Cerebellar cortex (tissue), 1 donor: ENCODE measurements around the gene PLGRKT.
"Not testable (repeated sequence)": the region's sequence is repeated elsewhere in the genome, so short reads cannot be mapped to it uniquely, and the experiment has no call there.

Experiments used
- DNase-seq: peaks from one replicate; pipeline ENCODE4 v3.0.0-alpha.2; 2015; ENCODE audit warnings: low spot score

PLGRKT gene

DNA sequence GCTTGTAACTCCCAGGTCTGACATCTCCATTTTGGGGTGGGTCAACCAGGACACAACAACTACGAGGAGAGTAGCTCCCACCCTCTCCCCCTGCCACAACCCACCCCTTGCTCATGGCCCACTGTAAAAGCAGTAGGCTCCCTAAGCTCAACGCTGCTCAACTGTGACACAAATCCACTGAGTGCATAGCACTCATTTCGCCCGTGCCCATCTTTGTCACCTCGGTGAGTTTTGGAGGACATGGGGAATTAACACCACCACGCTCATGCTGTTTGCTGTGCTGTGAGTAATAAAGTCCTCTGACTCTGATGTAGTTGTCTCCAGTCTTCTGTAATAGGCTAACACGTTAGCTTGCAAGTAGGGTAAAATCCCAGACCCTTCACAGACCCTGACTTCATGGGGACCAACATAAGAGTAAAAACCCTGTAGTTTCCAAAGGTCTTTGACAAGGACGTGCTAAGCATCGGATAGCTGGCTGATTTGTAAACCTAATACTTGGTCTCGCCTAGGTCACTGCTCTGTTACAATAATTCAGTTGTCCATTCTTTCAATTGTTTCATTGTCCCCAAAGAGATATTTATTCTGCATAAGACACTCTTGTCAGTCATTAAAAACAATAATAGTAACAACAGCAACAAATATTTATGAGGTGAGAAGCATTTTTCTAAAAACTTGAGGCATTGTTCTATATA is 7.7 kb downstream of the PLGRKT start:
- no peak for DNase-seq

- no peak for DNase-seq
These were observed 8.8 kb downstream of the PLGRKT start for GRCh38 chr9:5428794-5429528.

- DNase-seq = no peak
These were observed 9.6 kb downstream of the PLGRKT start for GRCh38 chr9:5428172-5428571.

DNA sequence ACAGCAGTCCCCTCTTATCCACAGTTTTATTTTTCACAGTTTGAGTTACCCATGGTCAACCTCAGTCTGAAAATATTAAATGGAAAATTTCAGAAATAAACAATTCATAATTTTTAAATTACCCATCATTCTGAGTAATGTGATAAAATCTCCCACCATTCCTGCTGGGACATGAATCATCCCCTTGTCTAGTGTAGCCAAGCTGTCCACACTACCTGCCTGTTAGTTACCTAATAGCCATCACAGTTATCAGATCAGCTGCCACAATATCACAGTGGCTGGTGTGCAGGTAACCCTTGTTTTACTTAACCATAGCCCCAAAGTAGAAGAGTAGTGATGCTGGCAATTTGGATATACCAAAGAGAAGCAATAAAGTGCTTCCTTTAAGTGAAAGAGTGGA is 10.7 kb downstream of the PLGRKT start:
- no peak for DNase-seq

DNA sequence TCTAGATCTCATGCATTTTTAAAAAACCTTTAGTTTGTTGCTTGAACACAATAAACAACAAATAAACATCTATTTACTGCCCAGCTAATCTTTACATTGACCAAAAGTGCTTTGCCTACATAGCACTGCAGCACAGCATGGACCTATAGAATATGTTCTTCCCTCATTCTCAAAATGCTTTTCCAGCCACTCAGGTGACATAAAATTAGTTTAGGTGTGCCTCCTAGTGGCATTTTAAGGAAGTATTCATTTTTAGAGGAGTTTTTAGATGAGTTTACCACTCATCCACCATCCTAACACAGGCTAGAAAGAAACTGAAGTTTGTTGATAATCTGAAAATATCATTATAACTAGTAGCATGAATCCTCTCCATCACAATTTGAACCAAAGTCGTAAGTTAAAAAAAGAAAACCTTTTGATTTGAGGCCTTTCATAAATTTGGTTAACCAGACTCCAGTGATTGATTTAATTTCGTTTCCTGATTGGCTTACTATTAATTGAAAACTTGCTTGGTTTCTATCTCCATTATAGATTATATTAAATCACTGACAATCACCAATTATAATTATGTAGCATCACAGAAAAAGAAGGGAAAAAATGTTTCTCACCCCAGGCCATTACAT is 12.6 kb downstream of the PLGRKT start:
- DNase-seq = peak; percentile 16

DNA sequence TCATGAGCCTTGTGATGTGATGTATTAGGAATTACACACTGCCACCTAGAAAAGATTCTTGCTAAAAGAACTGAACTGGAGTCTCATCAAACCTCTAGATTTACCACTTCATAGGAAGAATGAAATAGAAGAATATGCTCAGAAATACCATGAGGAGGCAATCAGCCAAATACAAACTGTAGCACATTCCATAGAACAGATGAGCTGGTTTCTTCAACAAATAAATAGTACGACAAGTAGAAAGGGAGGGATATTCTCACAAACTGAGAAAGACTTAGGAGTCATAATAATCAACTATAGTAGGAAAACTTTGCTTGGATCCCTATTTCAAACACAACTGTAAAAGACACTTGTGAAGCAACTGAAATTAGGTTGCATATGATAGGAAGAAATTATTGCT is 15.4 kb downstream of the PLGRKT start:
- no peak for DNase-seq

- no peak for DNase-seq
These were observed 16.6 kb downstream of the PLGRKT start for GRCh38 chr9:5421163-5421562.

DNA sequence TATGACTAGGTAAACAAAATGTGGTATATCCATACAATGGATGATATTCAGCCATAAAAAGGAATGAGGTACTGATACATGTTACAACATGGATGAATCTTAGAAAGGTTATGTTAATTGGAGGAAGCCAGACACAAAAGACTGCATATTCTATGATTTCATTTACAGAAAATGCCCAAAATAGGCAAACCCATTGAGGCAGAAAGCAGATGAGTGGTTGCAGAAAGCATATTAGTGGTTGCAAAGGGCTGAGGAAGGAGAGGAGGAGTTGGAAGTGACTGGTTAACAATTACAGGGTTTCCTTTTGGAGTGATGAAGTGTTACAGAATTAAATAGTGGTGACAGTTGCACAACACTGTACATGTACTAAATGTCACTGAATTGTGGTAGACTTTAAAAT is 17.7 kb downstream of the PLGRKT start:
- no peak for DNase-seq

GRCh38 chr9:5418481-5418880 is 19.2 kb downstream of the PLGRKT start:
- no peak for DNase-seq

- no peak for DNase-seq
These were observed 20.8 kb downstream of the PLGRKT start for GRCh38 chr9:5416953-5417352.

DNA sequence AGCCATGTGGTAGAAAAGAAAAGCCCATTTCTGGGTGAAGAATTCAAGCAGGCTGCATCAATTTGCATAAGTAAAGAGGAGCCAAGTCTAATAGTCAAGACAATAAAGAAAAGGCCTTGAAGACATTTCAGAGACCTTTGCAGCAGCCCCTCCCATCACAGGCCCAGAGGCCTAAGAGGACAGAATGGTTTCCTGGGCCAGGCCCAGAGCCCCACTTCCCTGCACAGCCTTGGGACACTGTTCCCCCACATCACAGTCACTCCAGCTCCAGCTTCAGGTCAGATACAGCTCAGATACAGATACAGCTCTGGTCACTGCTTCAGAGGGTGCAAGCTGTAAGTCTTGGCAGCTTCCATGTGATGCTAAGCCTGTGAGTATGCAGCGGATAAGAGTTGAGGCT is 29.1 kb downstream of the PLGRKT start:
- no peak for DNase-seq

GRCh38 chr9:5402217-5402616 is 35.5 kb downstream of the PLGRKT start:
- DNase-seq = no peak

- not testable (repeated sequence) for DNase-seq
These were observed 40.2 kb downstream of the PLGRKT start for GRCh38 chr9:5397547-5397946.

DNA sequence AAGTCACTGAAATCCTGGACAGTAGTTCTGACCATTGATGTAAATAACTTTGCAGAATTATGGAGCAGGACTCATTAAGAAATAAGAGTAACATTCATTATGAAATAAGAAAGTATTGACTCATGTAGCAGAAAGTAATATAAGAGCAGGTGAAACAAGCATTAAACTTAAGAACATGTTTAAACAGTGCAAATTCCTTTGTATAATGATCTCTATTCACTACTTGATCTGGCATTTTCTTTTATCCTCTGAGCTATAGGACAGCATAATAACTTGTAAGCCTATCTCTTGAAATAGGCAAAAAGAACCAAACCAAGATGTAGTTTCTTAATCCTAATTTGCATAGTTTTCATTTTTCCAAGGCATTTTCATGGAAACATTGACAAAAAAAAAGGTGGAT is 42.3 kb downstream of the PLGRKT start:
- DNase-seq = no peak

- DNase-seq = not testable (repeated sequence)
These were observed 43.7 kb downstream of the PLGRKT start for GRCh38 chr9:5393976-5394375.

GRCh38 chr9:5393497-5393896 is 44.2 kb downstream of the PLGRKT start:
- no peak for DNase-seq

DNA sequence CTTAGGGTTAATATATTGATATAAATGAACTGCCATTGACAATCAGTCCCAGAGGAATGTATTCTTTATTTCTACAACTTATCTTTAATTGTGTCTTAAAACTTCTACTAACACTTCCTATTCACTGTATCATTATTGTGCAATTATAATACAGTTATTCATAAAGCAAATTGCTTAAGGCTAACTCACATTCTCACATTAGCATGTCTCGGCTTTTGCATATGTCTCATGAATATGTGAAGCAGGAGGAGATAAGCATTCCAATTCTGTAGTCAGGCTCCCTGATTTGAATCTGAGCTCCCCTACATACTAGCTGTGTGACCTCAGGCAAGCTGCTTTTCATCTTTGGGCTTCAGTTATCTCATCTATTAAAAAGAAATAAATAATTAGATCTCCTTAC is 45.4 kb downstream of the PLGRKT start:
- no peak for DNase-seq

DNA sequence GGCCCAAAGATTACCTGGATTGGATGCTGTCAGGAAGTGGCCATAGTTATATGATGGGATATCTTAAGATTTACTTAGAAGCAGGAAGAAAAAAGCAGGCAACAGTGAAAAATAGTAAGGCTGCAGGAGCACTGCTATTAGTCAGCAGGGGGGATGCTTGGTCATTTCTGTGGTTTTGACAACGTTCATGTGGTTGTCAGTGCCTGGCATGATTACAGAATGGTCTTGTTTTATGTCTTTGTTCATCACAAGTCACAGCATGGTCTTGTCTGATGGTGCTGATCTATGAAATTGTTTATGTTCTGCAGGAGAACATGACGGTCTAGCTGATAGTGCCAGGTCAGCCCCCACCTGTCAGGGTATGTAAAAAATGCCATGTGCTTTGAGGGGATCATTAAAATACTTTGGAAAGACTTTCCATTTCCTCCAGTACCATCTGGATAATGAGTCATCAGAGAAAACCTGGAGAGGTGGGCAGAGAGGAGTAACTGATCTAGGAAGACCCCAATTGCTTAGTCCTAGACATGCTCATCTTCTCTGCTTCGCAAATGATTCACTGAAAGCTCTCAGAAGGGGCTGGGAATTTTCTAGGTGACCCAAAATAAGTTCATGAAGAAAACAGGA is 48.5 kb downstream of the PLGRKT start:
- no peak for DNase-seq

GRCh38 chr9:5388026-5388819 is 49.5 kb downstream of the PLGRKT start:
- no peak for DNase-seq

GRCh38 chr9:5384436-5384835 is 53.3 kb downstream of the PLGRKT start:
- DNase-seq = no peak

GRCh38 chr9:5382479-5382878 is 55.2 kb downstream of the PLGRKT start:
- no peak for DNase-seq
